K562 (cell line): ENCODE measurements around the gene RTF2.

Experiments used
- CC2D1A ChIP-seq: fragments of 450-650 bp; IDR thresholded peaks from 2 replicates; pipeline ENCODE4 v1.6.1; 2017; ENCODE audit warnings: mild to moderate bottlenecking
- EP300 ChIP-seq: IDR thresholded peaks from 2 replicates; pipeline ENCODE4 v1.6.1; 2012; ENCODE audit warnings: low read length, improper control_type of control experiment
- FOXA1 ChIP-seq: fragments of 450-650 bp; IDR thresholded peaks from 2 replicates; pipeline ENCODE4 v1.6.1; 2016; ENCODE audit warnings: mild to moderate bottlenecking, borderline replicate concordance
- GABPB1 ChIP-seq: sonication (generic); formaldehyde crosslinking; IDR thresholded peaks from 2 replicates; pipeline ENCODE4 v1.8.0; 2022; ENCODE audit warnings: mild to moderate bottlenecking, missing genetic modification reagents
- JUND ChIP-seq, 2 experiments: IDR thresholded peaks; 2 replicates in 1 of 2; 3 replicates in 1 of 2; pipeline ENCODE4 v1.6.1; 2011; ENCODE audit warnings: borderline replicate concordance in 2 of 2, low read depth in 2 of 2, low read length in 2 of 2, improper control_type of control experiment in 1 of 2, missing biosample characterization in 1 of 2, missing genetic modification characterization in 1 of 2, missing genetic modification reagents in 1 of 2
- NRF1 ChIP-seq, 2 experiments: fragments of 450-650 bp; IDR thresholded peaks in 1 of 2; conservative IDR thresholded peaks in 1 of 2; 2 replicates each; pipeline ENCODE4 v1.6.1; 2014; ENCODE audit warnings: mild to moderate bottlenecking in 2 of 2
- SMAD1 ChIP-seq: fragments of 150-350 bp; IDR thresholded peaks from 2 replicates; pipeline ENCODE4 v1.6.1; 2014; ENCODE audit warnings: low read length, low read depth; ENCODE audit not compliant: partially characterized antibody
- SRSF9 ChIP-seq: fragments of 200-400 bp; formaldehyde crosslinking; IDR thresholded peaks from 2 replicates; pipeline ENCODE4 v1.6.1; 2017; ENCODE audit warnings: low read depth, low read length, borderline replicate concordance
- TAF1 ChIP-seq: IDR thresholded peaks from 2 replicates; pipeline ENCODE4 v1.6.1; 2011; ENCODE audit warnings: mild to moderate bottlenecking, low read length, moderate library complexity; ENCODE audit not compliant: insufficient read depth, control insufficient read depth, severe bottlenecking; ENCODE audit errors: extremely low read depth
- TCF7 ChIP-seq: sonication (generic); IDR thresholded peaks from 2 replicates; pipeline ENCODE4 v1.6.1; 2016; ENCODE audit warnings: antibody characterized with exemption, borderline replicate concordance
- ZBTB40 ChIP-seq, 2 experiments: fragments of 450-650 bp in 1 of 2; sonication (generic) in 1 of 2; formaldehyde crosslinking in 1 of 2; IDR thresholded peaks; 2 replicates each; pipeline versions ENCODE4 v1.7.1 to v1.9.0; 2016 to 2022; ENCODE audit warnings: inconsistent platforms in 1 of 2, mild to moderate bottlenecking in 1 of 2, missing genetic modification reagents in 1 of 2
- ZFX ChIP-seq: sonication (generic); formaldehyde crosslinking; IDR thresholded peaks from 2 replicates; pipeline ENCODE4 v1.8.0; 2022; ENCODE audit warnings: mild to moderate bottlenecking, missing genetic modification reagents, moderate library complexity
- ZNF143 ChIP-seq: sonication (generic); formaldehyde crosslinking; IDR thresholded peaks from 2 replicates; pipeline ENCODE4 v1.9.0; 2022; ENCODE audit warnings: mild to moderate bottlenecking, missing genetic modification reagents
- TF ChIP-seq, protein P1 (sequence below), 3 experiments: IDR thresholded peaks in 2 of 3; conservative IDR thresholded peaks in 1 of 3; 2 replicates each; pipeline ENCODE4 v1.5.1; 2011 to 2012; ENCODE audit warnings: low read length in 3 of 3, mild to moderate bottlenecking in 3 of 3, control low read depth in 2 of 3, improper control_type of control experiment in 1 of 3, inconsistent platforms in 1 of 3, low read depth in 1 of 3, mixed read lengths in 1 of 3, moderate library complexity in 1 of 3; ENCODE audit not compliant: insufficient read depth in 2 of 3

DNA sequence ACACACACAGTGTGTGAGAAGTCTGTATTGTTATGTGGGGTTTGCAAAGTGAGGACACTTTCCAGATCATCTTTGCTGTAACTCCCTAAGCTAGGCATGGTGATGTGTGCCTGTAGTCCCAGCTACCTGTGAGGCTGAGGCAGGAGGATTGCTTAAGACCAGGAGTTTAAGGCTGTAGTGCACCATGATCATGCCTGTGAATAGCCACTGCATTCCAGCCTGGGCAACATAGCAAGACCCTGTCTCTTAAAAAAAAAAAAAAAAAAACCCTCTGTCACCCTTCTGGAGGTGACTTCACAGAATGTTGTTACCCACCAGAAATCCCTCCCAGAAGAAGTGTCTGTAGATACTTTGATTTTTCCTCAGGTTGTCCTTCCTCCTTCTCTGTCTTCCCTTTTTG, 41.5 kb upstream of the RTF2 start:
- TF ChIP-seq GABPB1 (CRISPR knock-in tag) (no peak), FOXA1 (no peak), CC2D1A (no peak), ZNF143 (CRISPR knock-in tag) (no peak), TAF1 (no peak), EP300 (no peak), NRF1 (conservative IDR thresholded peaks at IDR 0.05 in 1 of 2, IDR thresholded peaks at IDR 0.05 in 1 of 2) (no peak), ZBTB40 (IDR thresholded peaks at IDR 0.05) (no peak), ZBTB40 (CRISPR knock-in tag; IDR thresholded peaks at IDR 0.05) (no peak), SMAD1 (no peak), JUND (IDR thresholded peaks at IDR 0.05; ENCODE audit: borderline replicate concordance, low read depth, low read length) (no peak), JUND (tag; IDR thresholded peaks at IDR 0.05; ENCODE audit: borderline replicate concordance, low read depth, low read length) (no peak), SRSF9 (no peak), TCF7 (no peak), ZFX (no peak)
- TF ChIP-seq, protein P1, sequence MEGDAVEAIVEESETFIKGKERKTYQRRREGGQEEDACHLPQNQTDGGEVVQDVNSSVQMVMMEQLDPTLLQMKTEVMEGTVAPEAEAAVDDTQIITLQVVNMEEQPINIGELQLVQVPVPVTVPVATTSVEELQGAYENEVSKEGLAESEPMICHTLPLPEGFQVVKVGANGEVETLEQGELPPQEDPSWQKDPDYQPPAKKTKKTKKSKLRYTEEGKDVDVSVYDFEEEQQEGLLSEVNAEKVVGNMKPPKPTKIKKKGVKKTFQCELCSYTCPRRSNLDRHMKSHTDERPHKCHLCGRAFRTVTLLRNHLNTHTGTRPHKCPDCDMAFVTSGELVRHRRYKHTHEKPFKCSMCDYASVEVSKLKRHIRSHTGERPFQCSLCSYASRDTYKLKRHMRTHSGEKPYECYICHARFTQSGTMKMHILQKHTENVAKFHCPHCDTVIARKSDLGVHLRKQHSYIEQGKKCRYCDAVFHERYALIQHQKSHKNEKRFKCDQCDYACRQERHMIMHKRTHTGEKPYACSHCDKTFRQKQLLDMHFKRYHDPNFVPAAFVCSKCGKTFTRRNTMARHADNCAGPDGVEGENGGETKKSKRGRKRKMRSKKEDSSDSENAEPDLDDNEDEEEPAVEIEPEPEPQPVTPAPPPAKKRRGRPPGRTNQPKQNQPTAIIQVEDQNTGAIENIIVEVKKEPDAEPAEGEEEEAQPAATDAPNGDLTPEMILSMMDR (IDR thresholded peaks at IDR 0.05 in 2 of 3, conservative IDR thresholded peaks at IDR 0.05 in 1 of 3; ENCODE audit: insufficient read depth in 2 of 3, low read depth in 1 of 3, low read length in 3 of 3), result no peak
